Left ventricle myocardium inferior (tissue), 1 donor: ENCODE measurements around the gene CDC42BPG. TPM values are rescaled to one million over a fixed set of nuclear protein-coding genes. Genes with fewer than 3 reads are reported as not detected.

Experiments used
- DNase-seq: peaks from one replicate; pipeline ENCODE4 v3.0.0-alpha.2; 2020
- H3K27ac ChIP-seq: fragments of 200-600 bp; replicated peaks from 2 replicates; pipeline ENCODE4 v1.8.0; 2021
- H3K27me3 ChIP-seq: fragments of 200-600 bp; 2 replicates; pipeline ENCODE4 v1.8.0; 2021; ENCODE audit warnings: low read depth
- H3K36me3 ChIP-seq: fragments of 200-600 bp; 2 replicates; pipeline ENCODE4 v1.8.0; 2021
- H3K4me1 ChIP-seq: fragments of 200-600 bp; 2 replicates; pipeline ENCODE4 v1.8.0; 2021
- H3K4me3 ChIP-seq: fragments of 200-600 bp; 2 replicates; pipeline ENCODE4 v1.8.0; 2021; ENCODE audit warnings: mild to moderate bottlenecking, moderate library complexity
- H3K9me3 ChIP-seq: fragments of 200-600 bp; replicated peaks from 2 replicates; pipeline ENCODE4 v1.8.0; 2021
- CTCF ChIP-seq: fragments of 200-600 bp; IDR thresholded peaks from 2 replicates; pipeline ENCODE4 v1.8.0; 2021; ENCODE audit warnings: antibody characterized with exemption, mild to moderate bottlenecking, borderline replicate concordance
- intact Hi-C: fragments of 100-400 bp; cut with micrococcal nuclease; formaldehyde crosslinking; loops from one replicate; pipeline ENCODE4 v1.11.0; 2022
- total RNA-seq: library from RNA; stranded (reverse); fragmentation: NEBNext Ultra II Directional; extraction: Animal tissue kit (Norgen Biotek cat#: 25700); gene quantifications from one replicate; pipeline ENCODE4 v1.2.1, GENCODE V29; 2021
- donor health status: DM: no; HTN: yes; CAD: no; lungs with severe emphysema.

Gene CDC42BPG
- total RNA-seq, 1 donor from 2014 or later: 1.1 TPM

DNA sequence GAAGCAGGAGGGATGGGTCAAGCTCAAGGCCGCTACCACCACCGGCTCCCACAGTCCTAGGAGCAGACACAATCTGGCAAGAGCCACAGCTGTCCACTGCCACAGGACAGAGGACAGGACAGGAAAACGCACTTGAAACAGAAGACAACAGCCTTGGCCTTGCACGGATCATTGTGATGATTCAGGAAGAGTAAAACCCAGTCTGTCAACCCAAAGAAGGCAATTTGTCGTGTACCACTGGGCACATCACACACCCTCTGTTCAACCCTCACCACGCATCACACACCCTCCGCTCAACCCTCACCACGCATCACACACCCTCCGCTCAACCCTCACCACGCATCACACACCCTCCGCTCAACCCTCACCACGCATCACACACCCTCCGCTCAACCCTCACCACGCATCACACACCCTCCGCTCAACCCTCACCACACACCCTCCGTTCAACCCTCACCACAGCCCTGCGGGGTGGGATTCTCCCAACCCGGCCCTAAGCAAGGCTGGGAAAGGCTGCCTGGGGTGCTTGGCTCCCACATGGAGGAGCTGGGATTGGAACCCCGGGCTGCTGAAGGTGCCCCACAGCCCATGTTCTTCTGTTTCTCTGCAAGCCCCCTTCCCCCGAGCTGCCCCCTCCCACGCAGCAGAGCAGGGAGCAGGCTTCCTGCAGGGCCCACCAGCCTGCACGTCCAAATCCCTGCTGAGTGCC is 11.3 kb upstream of the CDC42BPG start:
- Histone ChIP-seq H3K36me3 (peaks cover 49% of the 10 kb centered on the region), H3K9me3 (no peaks in the 10 kb centered on the region), H3K4me3 (peak overlapping the region; percentile 49), H3K27ac (peak overlapping the region; percentile 93), H3K4me1 (peaks cover 100% of the 10 kb centered on the region), H3K27me3 (no peaks in the 10 kb centered on the region)
- DNase-seq: no peak
- intact Hi-C loops: no loop called here
- TF ChIP-seq CTCF: no peak

GRCh38 chr11:64854534-64855502 is 10.4 kb upstream of the CDC42BPG start:
- intact Hi-C loops: no loop called here
- Histone ChIP-seq H3K4me3 (peak overlapping the region; percentile 49), H3K27me3 (no peaks in the 10 kb centered on the region), H3K36me3 (peaks cover 43% of the 10 kb centered on the region), H3K27ac (peak overlapping the region; percentile 93), H3K9me3 (no peaks in the 10 kb centered on the region), H3K4me1 (peaks cover 100% of the 10 kb centered on the region)
- peak; percentile 79 for DNase-seq
- peak; percentile 8 for TF ChIP-seq CTCF

GRCh38 chr11:64854157-64854533 is 9.7 kb upstream of the CDC42BPG start:
- H3K4me1 ChIP-seq: peaks cover 100% of the 10 kb centered on the region
- DNase-seq: no peak
- H3K9me3 ChIP-seq: no peaks in the 10 kb centered on the region
- intact Hi-C loops: no loop called here
- no peaks in the 10 kb centered on the region for H3K27me3 ChIP-seq
- H3K27ac ChIP-seq: peak overlapping the region; percentile 93
- peak overlapping the region; percentile 49 for H3K4me3 ChIP-seq
- peaks cover 37% of the 10 kb centered on the region for H3K36me3 ChIP-seq
- TF ChIP-seq CTCF: no peak

- Histone ChIP-seq H3K27me3 (no peaks in the 10 kb centered on the region), H3K4me3 (peak overlapping the region; percentile 49), H3K27ac (peak overlapping the region; percentile 93), H3K36me3 (peaks cover 32% of the 10 kb centered on the region), H3K4me1 (peaks cover 100% of the 10 kb centered on the region), H3K9me3 (no peaks in the 10 kb centered on the region)
- no peak for TF ChIP-seq CTCF
- DNase-seq: no peak
- intact Hi-C loops: no loop called here
Observed at GRCh38 chr11:64853709-64854108, 9.3 kb upstream of the CDC42BPG start.

- TF ChIP-seq CTCF: no peak
- Histone ChIP-seq H3K4me1 (peaks cover 100% of the 10 kb centered on the region), H3K27ac (peak overlapping the region; percentile 93), H3K36me3 (peaks cover 26% of the 10 kb centered on the region), H3K4me3 (peak overlapping the region; percentile 49), H3K27me3 (no peaks in the 10 kb centered on the region), H3K9me3 (no peaks in the 10 kb centered on the region)
- DNase-seq: no peak
- intact Hi-C loops: no loop called here
Observed at GRCh38 chr11:64852804-64853509, 8.5 kb upstream of the CDC42BPG start.
